ENCODE results near the gene SYNDIG1.

The SYNDIG1 gene

DNA sequence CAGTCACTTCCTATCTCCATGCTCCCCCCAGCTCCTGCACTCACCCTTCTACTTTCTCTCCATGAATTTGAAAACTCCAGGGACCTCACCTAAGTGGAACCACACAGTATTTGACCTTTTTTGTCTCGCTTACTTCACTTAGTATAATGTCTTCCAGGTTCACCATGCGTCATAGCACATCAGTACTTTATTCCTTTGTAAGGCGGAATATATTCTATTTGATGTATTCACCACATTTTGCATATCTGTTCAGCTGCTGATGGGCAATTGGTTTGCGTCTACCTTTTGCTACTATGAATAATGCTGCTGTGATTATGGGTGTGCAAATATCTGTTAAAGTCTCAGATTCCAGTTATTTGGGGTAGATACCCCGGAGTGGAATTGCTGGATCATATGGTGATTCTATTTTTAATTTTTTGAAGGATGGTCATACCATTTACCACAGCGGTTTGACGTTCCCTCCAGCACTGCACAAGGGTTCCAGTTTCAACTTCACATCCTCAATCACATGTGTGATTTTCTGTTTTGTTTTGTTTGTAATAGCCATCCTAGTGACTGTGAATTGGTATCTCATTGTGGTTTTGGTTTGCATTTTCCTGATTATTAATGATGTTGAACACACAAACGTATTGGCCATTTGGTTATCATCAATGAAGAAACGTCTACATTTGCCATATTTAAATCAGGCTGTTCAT, 20.3 kb upstream of the SYNDIG1 start:
- no peak for DNase-seq

- no peak for DNase-seq
Observed at GRCh38 chr20:24450177-24450576, 19.3 kb upstream of the SYNDIG1 start.

DNA sequence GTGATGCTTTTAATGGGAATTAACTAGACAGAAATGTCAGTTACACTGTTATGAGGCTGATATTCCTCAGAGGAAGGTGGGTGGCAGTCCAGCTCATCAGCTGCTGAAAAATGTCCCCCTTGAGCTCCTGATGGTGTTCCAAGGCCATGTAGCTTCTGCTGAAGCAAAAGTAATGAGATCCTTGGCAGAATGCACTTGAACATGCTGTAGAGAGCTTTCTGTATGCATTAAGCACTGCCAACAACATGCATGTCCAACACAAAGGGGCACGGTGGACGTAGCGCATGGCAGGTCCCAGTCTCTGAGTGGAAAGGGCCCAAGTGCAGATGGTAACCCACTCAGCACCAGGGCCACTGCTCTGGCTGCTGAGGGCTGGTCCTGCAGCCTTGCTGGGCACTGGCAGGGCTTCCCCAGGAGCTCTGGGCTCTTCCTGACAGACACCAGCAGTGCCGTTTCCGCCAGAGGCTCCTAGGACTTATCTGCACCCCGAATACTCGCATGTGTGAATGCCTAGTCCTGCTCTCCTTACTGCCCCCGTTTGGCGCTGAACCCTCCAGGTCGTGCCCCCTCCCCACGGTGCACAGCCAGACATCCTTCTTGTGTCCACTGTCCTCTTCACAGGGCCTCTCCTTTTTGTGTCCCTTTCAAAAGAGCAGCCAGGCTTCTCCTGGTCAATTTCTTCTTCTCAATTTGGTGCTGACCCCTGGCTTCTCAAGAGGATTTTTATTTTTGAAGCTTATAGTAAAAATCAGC, 18.6 kb upstream of the SYNDIG1 start:
- DNase-seq = no peak

- DNase-seq = no peak
Observed at GRCh38 chr20:24451428-24451827, 18.0 kb upstream of the SYNDIG1 start.

GRCh38 chr20:24452016-24452415, 17.4 kb upstream of the SYNDIG1 start:
- DNase-seq = no peak

- no peak for DNase-seq
Observed at GRCh38 chr20:24452498-24453127, 16.8 kb upstream of the SYNDIG1 start.

DNA sequence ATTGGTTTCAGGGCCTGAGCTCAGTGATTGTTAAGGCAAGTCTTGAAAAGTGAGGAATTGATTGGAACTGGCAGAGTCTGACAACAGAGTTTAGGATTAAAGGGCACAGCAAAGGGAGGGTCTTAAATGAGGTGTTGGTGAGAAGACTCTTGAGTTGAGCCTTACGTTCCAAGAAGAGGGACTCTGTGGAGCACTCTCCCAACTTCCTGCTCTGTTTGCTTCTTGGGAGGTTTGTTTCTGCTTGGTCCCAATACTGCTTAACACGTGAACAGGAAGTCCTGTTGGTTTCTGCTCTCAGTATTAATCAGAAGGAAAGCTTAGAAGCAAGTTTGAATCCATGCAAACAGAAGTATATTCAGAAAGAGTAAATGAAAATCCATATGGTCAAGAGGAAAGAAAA, 15.6 kb upstream of the SYNDIG1 start:
- DNase-seq = no peak

GRCh38 chr20:24455081-24455480, 14.3 kb upstream of the SYNDIG1 start:
- no peak for DNase-seq

- no peak for DNase-seq
Observed at GRCh38 chr20:24456398-24456781, 13.0 kb upstream of the SYNDIG1 start.

DNA sequence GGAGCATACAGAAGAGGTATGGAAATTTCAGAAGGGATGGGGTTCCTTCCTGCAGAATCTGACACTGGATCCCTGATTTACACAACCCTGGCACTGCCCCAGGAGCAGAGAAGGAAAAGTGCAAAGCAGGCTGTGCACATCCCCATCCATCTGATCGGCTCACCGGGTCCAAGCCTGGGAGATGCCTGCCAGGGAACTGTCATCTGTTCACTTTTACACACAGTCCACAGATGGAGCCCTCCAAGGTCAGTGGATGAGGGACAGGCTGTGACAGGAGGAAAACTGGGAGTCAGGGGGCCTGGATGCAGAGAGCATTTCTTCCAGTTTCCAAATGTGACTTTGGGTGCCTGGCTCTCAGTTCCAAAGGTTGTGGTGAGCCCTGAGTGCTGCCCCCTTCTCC, 11.0 kb upstream of the SYNDIG1 start:
- DNase-seq = no peak

- DNase-seq = no peak
Observed at GRCh38 chr20:24459733-24460132, 9.7 kb upstream of the SYNDIG1 start.

GRCh38 chr20:24460712-24461111, 8.7 kb upstream of the SYNDIG1 start:
- no peak for DNase-seq

DNA sequence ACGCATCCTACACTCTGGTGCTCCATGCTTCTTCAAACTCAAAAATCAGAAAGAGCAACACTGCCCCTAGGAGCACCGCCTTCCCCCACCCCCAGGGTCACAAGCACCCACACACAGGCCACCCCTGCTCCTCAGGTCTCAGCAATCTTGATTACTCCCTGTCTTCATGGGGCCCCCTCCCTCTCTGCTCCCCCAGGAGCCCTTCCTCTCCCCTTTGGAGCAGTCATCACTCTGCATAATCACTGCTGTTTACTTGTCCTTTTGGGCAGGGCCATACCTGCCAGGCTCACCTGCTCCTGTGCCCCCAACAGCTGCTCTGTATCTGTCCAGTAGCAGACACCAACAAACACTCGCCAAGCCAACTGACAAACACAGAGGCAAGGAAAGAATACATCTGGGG, 7.6 kb upstream of the SYNDIG1 start:
- no peak for DNase-seq

- no peak for DNase-seq
Observed at GRCh38 chr20:24462460-24463010, 6.9 kb upstream of the SYNDIG1 start.

- no peak for DNase-seq
Observed at GRCh38 chr20:24465159-24465558, 4.3 kb upstream of the SYNDIG1 start.

DNA sequence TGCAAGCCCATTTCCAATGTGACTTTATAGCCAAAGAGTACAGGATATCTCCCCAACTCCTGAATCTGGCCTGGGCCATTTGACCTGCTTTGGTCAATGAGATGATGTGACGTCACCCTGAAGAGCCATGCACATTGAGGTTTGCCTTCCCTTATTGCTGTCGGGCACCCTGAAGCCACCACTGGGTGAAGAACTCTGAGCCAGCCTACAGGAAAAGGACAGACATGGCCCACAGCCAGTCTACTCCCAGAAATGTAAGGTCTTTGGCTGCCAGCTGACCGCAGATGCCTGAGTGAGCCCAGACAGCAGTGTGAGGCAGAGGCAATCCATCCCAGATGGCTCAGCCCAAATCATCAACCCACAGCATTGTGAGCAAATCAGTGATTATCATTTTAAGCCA, 3.7 kb upstream of the SYNDIG1 start:
- no peak for DNase-seq

- DNase-seq = no peak
Observed at GRCh38 chr20:24468401-24469115, 871 bp upstream of the SYNDIG1 start.

DNA sequence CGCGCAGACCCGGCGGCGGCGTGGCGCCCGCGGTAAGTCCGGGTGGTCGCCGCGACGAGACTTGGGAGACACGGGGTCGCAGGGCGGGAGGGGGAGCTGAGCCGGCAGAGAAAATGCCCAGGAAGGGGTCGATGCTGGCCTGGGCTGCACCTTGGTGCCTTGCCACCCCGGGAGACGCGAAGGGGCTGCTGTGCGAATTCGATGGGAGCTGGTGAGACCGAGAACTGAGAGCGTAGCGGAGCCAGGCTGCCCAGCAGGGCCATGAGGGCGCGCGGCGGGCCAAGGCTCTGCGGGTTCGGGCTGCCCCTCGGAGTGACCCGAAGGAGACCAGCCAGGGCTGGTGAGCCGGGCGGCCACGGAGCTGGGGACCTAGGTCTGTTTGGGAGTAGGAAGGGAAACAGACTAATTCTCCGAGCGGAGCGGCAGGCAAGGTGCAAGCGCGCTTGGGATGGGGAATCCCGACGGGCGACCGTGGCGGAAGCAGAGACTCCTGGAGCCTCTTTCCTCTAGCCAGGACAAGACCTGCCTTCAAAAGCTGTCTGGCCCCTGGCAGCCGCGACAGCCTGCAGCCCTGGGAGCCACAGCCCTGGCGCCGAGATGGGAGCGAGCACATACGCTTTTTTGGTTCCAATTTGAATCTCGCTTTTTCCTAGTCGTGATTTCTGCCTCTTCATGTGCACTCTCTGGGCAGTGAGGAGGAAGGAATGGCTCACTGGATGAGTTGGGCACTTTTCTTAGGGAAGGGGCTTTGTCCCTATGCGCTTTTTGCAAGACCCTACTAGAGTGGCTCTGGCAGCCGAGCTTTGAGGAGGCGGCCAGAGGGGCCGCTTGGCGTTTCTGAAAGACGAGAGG, 691 bp downstream of the SYNDIG1 start:
- no peak for DNase-seq

DNA sequence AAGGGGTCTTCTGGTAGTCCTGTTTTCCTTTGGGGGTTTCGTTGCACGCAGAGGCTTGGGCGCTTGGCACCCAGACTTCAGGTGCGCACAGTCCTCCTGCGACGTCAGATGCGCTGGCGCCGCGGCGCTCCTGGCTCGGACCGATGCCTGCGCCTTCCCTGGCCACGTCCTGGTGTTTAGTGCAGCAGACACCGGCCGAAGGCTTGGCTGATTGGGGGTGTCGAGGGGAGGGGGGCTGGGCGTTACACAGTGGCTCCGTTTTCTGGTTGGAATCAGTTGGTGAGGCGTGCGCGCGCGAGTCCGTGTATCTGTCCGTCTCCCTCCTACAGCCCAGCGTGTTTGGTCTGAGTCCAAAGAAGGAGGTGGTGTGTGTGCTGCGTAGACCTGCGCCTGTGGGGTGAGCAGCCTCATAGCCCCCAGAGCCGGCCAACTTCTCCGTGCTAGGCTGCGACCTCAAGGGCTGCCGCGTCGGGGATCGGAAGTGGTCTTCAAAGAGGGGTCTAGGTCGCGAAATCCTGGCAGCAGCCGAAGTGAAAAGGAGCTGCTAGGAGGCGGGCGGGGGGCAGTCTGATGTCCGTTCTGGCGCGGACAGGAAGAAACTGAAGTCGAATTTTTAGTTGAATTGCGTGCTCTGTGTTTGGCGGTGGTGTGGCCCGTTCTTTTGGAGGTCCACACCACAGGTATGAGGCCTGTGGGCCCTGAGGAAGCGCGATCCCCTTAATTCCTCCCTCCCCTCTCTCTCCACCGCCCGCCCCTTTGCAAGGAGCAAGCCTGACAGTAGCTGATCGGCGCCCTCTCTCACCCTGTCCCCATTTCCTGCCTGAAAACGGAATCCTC, 1.5 kb downstream of the SYNDIG1 start:
- no peak for DNase-seq

DNA sequence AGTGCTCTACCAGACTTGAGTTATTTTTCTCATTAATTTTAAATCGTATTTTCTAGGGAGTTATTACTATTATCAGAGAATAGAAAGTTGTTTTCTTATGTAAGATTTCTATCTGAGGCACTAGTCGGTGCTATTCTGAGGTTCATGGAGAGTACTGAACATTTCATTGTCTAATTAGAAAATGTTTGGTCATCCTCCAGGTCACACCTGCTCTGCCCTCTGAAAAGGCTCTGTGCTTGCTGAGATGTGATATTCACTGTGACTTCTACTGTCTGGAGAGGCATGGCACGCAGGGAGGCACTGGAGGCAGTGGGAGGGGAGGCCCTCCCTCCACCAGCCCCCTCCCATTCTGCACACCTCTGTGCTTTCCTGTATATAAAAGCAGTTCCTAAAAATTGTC, 3.0 kb downstream of the SYNDIG1 start:
- no peak for DNase-seq
